Measurements from ENCODE around the gene TMEM121. TPM values are rescaled to one million over a fixed set of nuclear protein-coding genes. Genes with fewer than 3 reads are reported as not detected.

The TMEM121 gene
- total RNA-seq, 1 donor from 2014 or later = 4.0 TPM

DNA sequence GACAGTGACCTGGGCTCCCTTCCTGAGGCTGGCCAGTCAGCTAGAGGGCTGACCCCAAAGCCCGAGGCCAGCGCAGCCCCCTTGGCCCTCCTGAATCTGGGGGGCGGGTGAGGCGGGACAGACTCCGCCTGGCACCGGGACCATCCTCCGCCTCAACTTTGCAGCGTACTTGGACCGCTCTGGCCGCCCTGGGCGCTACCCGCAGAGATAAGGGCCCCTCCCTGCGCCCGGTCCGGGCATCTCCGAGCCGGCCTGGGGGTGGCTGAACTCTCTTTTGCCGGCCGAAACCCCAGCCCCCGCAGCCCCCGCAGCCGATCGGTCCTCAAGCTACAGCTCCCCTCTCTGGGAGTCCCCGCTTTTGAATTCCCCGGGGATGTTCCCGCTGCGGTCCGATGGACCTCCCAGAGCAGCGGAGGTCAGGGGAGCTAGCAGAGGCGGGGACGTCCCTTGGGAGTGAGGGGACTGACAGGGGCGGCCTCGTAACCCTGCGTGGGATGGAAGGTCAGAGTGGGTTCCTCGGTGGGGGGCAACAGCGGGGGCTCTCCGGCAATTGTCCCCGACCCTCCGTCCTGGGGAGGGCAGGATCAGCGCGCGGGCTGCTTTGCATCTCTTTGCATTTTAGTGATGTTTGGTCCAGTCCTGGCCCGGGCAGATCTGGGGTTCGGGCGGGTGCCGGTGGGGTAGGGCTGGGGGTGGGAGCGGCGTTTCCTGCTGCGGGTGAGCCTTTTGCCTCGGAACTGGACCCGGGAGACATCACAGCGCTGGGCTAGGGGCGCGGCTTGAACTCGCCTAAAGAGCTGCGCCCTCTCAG lies 40.0 kb upstream of the TMEM121 start, which contains the start of gene CRIP1:
Gene CRIP1, plus strand, starts transcription at position 724 of the 811 bp plus-strand sequence. CDS start 374 bp downstream, outside the sequence.
- Mint-ChIP-seq H3K4me1 (ENCODE audit: low read depth, unreplicated experiment) (peaks cover 11% of the 10 kb centered on the region), H3K27ac (ENCODE audit: unreplicated experiment) (no peak within 1 kb of the TSS), H3K9me3 (ENCODE audit: unreplicated experiment) (no peaks in the 10 kb centered on the region), H3K36me3 (ENCODE audit: low read depth, unreplicated experiment) (no peaks in the 10 kb centered on the region), H3K27me3 (ENCODE audit: low read depth, unreplicated experiment) (peaks cover 3% of the 10 kb centered on the region), H3K4me3 (ENCODE audit: unreplicated experiment) (no peak within 1 kb of the TSS)
- H3K27ac ChIP-seq (ENCODE audit: low read depth, low read length) = no peak within 1 kb of the TSS
- H3K36me3 ChIP-seq (ENCODE audit: insufficient read depth, low read length) = no peaks in the 10 kb centered on the region
- H3K4me3 ChIP-seq (ENCODE audit: insufficient read depth, low read depth, low read length) = no peak within 1 kb of the TSS
- H2AFZ ChIP-seq (ENCODE audit: low read depth, low read length) = no peak within 1 kb of the TSS
- H3K4me1 ChIP-seq (ENCODE audit: insufficient read depth, low read length) = peaks cover 21% of the 10 kb centered on the region
- DNase-seq (ENCODE audit: low read depth) (no peak), FAIRE-seq (no peak)
- no peaks in the 10 kb centered on the region for H3K79me2 ChIP-seq (ENCODE audit: insufficient read depth, low read length)
- H3K4me2 ChIP-seq (ENCODE audit: low read length) = peak within 1 kb of the TSS; percentile 48
- H4K20me1 ChIP-seq (ENCODE audit: insufficient read depth, low read length) = no peaks in the 10 kb centered on the region
- peaks cover 13% of the 10 kb centered on the region for H3K27me3 ChIP-seq (ENCODE audit: insufficient read depth, low read length)
- no peaks in the 10 kb centered on the region for H3K9me3 ChIP-seq (ENCODE audit: insufficient read depth, low read depth, low read length)
- no peak within 1 kb of the TSS for H3K9ac ChIP-seq (ENCODE audit: low read length)
- peak; percentile 70 for TF ChIP-seq EZH2 (IDR thresholded peaks at IDR 0.05; ENCODE audit: insufficient read depth, low read length)
- TF ChIP-seq, protein P1, sequence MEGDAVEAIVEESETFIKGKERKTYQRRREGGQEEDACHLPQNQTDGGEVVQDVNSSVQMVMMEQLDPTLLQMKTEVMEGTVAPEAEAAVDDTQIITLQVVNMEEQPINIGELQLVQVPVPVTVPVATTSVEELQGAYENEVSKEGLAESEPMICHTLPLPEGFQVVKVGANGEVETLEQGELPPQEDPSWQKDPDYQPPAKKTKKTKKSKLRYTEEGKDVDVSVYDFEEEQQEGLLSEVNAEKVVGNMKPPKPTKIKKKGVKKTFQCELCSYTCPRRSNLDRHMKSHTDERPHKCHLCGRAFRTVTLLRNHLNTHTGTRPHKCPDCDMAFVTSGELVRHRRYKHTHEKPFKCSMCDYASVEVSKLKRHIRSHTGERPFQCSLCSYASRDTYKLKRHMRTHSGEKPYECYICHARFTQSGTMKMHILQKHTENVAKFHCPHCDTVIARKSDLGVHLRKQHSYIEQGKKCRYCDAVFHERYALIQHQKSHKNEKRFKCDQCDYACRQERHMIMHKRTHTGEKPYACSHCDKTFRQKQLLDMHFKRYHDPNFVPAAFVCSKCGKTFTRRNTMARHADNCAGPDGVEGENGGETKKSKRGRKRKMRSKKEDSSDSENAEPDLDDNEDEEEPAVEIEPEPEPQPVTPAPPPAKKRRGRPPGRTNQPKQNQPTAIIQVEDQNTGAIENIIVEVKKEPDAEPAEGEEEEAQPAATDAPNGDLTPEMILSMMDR (IDR thresholded peaks at IDR 0.05; ENCODE audit: insufficient read depth, low read depth, low read length) = no peak

DNA sequence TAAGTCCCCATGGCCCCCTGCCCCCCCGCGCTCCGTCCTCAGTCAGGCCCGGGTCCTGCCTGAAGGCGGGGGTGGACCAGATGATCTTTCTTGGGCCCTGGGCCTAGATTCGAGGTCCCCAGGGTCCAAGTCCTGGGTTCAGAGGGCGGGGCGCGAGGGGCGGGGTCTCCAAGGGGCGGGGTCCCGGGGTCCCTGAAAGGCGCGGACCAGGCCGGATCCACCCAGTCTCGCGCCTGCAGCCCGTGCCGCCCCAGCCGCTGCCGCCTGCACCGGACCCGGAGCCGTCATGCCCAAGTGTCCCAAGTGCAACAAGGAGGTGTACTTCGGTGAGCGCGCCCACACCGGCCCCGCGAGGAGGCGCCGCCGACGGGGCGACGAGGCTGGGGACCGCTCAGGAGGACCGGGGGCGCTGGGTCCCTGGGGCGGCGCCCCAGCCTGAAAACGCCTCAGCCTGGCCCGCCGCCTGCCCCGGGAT lies 39.4 kb upstream of the TMEM121 start:
- Histone ChIP-seq H3K79me2 (ENCODE audit: insufficient read depth, low read length) (peaks cover 4% of the 10 kb centered on the region), H4K20me1 (ENCODE audit: insufficient read depth, low read length) (peaks cover 4% of the 10 kb centered on the region), H3K9ac (ENCODE audit: low read length) (no peak overlapping the region), H3K4me3 (ENCODE audit: insufficient read depth, low read depth, low read length) (no peak overlapping the region), H2AFZ (ENCODE audit: low read depth, low read length) (no peak overlapping the region), H3K4me1 (ENCODE audit: insufficient read depth, low read length) (peaks cover 19% of the 10 kb centered on the region), H3K4me2 (ENCODE audit: low read length) (peak overlapping the region; percentile 48), H3K27ac (ENCODE audit: low read depth, low read length) (no peak overlapping the region), H3K36me3 (ENCODE audit: insufficient read depth, low read length) (no peaks in the 10 kb centered on the region), H3K9me3 (ENCODE audit: insufficient read depth, low read depth, low read length) (no peaks in the 10 kb centered on the region), H3K27me3 (ENCODE audit: insufficient read depth, low read length) (peaks cover 13% of the 10 kb centered on the region)
- Mint-ChIP-seq H3K36me3 (ENCODE audit: low read depth, unreplicated experiment) (no peaks in the 10 kb centered on the region), H3K27me3 (ENCODE audit: low read depth, unreplicated experiment) (peaks cover 3% of the 10 kb centered on the region), H3K4me3 (ENCODE audit: unreplicated experiment) (no peak overlapping the region), H3K4me1 (ENCODE audit: low read depth, unreplicated experiment) (peaks cover 9% of the 10 kb centered on the region), H3K27ac (ENCODE audit: unreplicated experiment) (no peak overlapping the region), H3K9me3 (ENCODE audit: unreplicated experiment) (no peaks in the 10 kb centered on the region)
- TF ChIP-seq EZH2 (IDR thresholded peaks at IDR 0.05; ENCODE audit: insufficient read depth, low read length) = peak; percentile 63
- TF ChIP-seq, protein P1 (IDR thresholded peaks at IDR 0.05; ENCODE audit: insufficient read depth, low read depth, low read length) = no peak
- DNase-seq (ENCODE audit: low read depth) (no peak), FAIRE-seq (no peak)
